GM18870 (cell line): ENCODE data around the gene PREB.
"Not testable (repeated sequence)": the region's sequence is repeated elsewhere in the genome, so short reads cannot be mapped to it uniquely, and the experiment has no call there.

ENCODE experiments used
- ATAC-seq: cut with Tn5 transposase; IDR thresholded peaks from one replicate; pipeline ENCODE4 v1.9.1; 2021; ENCODE audit warnings: moderate library complexity; ENCODE audit not compliant: unreplicated experiment

Gene PREB

DNA sequence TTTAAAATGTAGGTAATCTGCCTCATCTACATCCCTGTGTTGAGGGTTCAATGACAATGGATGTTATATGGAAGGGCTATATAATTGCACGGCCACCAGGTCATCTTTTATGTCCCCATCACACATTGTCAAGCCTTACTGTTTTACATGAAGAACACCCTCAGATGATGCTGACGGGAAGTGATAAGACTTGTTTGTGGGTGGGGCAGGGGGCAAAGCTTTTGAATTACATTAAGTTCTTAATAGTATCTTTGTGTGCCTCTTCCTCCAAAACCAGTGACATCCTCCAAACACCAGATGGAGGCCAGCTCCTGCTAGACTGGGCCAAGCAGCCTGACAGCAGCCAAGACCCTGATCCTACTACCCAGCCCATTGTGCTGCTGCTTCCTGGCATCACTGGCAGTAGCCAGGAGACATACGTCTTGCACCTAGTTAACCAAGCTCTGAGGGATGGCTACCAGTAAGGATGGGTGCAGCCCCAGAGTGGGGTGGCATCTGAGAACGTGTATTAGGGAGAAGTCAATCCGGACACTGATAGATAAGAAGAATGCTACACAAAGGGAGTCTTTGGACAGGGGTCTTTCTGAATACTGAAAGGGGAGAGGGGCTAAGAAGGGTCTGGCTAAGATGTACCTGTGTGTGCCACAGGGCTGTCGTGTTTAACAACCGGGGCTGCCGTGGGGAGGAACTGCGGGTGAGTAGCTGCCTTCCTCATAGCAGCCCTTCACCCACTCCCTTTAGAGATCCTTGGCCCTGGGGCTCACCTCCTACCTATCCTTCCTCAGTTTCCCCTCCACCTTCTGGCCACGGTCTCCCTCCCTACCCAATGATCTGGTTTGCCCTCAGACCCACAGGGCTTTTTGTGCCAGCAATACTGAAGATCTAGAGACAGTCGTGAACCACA is 5.5 kb downstream of the PREB start:
- no peak for ATAC-seq

DNA sequence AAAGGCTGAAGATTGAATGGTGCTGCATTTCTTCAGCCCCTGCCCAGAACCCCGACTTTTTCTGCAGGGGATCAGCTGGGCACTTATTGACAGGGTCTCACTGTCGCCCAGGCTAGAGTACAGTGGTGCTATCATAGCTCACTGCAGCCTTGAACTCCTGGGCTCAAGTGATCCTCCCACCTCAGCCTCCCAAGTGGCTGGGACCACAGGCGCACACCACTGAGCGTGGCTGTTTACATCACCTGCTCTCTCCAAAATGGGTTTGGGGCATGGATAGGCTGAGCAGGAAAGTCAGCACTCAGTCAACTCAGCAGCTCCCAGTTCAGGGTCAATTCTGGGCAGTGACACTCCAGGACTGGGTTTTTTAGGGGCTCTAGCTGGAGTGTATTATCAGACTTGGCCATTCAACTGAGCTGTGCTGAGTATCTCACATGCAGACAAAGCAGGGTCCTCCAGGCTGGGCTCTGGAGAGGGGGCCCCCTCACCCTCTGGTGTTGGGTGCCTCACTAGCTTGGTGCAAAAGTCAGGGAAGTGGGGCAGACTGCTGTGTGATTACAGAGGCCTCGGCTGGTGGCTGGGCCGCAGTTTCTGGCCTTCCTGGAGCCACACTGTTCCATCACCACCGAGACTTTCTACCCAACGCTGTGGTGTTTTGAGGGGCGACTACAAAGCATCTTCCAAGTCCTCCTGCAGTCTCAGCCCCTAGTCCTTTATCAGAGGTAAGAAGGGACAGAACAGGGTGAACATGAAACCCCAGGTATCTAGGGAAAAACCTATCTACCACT is 6.4 kb downstream of the PREB start:
- no peak for ATAC-seq

DNA sequence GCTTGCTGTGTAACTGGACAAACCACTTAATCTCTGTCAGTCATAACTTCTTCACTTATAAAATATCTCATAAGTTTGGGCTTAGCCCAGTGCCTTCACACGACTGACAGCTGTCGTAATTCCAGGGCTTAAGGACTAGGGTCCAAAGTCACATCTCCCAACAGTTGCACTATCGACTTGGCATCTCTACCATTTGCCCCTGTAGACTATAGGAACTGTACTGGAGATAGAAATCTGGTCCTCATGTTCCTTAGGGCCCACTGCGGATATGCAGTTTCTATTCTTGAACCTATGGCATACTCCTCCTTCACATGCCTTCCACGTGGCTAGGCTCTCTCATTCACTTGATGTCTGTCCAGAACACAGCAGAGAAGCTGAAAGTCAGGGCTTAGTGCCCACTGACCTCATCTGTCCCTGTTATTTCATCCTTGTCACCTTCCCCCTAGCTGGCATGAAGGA is 8.2 kb downstream of the PREB start:
- no peak for ATAC-seq

DNA sequence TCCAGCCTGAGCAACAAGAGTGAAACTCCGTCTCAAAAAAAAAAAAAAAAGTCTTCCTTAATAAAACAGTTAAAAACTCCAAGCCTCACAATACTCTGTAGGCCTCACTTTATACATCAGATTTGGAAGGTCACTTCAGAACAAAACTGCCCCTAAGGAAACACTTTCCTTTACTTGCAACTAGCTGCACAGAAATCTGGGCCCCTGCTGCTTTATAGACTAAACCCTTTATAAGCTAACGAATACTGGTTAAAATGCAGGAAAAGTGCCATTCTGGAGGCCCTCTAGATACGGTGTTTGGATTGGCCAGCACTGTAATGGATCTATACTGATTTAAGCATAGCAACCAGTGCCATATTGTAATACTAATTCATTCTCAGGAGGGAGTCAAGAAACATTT is 9.3 kb downstream of the PREB start:
- no peak for ATAC-seq

DNA sequence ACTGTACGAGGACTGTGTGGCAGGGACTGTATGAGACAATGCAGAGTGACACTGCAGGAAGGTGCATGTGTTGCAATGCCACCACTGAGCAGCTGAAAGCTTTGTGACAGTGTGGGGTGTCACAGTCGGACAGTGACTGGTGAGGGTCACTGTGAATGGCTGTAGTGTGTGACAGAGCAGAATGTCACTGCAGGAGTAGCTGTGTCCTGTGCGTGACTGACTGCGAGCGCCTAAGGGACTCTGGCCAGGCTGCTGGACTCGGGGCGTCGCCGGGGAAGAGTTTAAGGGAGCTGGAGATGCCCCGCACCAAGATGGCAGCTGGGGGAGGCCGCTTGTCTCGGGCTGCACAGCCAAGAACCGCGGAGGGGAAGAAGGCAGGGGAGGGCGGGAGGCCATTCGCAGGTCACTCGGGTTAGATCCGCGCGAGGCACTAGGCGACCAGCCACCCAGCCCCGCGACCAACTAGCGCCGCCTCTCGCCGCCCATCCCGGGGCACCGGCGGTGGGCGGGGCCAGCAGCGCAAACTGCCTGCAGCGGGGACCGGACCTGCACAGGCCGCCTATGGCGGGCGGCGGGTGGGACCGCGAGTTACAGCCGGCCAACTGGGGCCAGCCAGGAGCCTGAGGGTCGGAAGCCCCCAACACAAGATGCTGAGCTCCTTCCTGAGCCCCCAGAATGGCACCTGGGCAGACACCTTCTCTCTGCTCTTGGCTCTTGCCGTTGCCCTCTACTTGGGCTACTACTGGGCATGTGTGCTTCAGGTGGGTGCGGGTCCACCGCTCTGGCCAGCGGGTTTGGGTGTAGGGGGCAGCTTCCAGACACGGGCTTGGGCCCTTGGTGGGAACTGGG is 10.9 kb downstream of the PREB start, which contains the start of gene ABHD1:
ABHD1 (plus strand) TSS at position 514 of the 849 bp plus-strand sequence; CDS start at position 648, 134 bp downstream.
- no peak for ATAC-seq

DNA sequence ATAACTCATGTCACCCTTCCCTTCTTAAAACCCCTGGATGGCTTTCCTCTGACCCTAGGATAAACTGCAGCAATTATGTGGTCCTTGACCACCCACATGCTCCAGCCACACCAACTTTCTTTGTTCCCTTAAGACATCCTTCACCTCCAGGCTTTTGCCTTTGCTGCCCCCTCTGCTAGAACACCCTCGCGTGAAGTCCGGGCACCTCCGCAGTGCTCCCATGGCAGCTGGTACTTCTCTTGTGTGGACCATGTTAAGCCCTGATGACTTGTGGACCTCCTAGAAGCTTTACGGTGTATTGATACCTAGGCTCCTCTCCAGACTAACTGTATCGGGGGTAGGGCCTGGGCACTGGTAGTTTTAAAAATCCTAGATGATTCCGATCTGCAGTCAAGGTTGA is 11.6 kb downstream of the PREB start:
- ATAC-seq, result no peak

DNA sequence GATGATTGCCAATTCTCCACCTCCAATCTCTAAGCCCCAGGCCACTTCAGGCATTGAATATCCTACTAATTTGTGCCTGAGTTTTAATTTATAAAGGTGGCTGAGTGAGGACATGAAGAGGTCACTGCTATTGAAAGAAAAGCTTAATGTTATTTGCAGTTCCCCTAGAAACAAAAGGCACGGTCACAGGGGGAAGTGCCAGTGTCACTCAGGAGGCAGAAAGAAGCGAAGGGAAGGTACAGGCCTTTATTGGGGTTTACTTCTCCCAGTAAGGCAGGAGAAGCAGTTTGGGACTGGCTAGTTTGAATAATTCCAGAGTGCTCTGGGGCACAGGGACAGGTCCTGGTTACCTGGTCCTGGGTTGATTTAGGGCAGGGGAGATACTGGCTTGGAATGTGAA is 12.5 kb downstream of the PREB start:
- ATAC-seq, result no peak

DNA sequence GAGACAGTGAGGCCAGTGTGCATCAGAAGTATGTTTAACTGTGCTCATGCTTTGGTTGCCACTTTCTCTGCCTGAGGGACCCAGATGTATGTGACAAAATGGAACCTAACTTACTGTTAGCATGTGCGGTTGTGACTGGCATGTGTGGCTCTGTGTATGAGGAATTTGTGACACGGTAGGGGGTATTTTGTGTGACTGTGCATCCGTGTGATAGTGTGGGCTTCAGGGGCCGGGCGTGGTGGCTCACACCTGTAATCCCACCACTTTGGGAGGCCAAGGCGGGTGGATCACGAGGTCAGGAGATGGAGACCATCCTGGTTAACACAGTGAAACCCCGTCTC is 15.1 kb downstream of the PREB start:
- ATAC-seq, result not testable (repeated sequence)

DNA sequence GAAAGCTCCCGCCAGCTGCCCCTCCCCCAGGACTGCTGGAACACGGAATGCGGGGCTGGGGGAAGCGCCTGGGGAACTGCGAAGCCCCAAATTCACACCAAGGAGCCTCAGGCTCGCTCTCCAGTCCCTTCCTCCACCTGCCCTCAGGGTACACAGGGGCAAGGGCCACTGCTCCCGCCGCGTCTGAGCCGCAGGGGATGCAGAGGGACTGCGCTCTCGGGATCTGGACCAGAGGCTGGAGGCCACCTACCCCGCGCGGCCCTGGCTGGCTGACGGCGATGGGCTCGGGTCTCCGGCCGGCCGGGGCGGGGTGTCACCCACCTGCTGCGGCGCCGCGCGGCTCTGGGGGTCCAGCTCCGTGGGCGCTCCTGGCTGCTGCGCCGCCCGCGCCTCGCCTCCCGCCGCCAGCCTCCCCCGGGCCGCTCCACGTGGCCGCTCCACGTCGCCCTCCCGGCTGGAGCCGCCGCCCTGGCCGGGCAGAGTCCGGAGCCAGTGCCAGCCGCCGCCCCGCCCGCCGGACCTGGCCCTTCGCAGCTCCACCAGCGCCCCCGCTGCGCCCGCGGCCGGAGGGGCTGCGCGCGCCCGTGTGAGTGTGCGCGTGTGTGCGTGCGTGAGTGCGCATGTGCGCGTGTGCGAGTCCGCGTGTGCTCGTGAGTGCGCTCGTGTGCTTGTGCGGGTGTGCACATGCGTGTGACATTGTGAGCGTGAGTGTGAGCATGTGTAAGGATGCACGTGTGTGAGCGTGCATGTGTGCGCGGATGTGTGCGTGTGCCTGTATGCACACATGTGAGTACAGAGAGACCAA is 15.7 kb downstream of the PREB start, which contains the start of gene CGREF1:
CGREF1 (minus strand) TSS at position 604 of the 805 bp plus-strand sequence. CDS start 14,762 bp downstream, outside the sequence.
- no peak for ATAC-seq

DNA sequence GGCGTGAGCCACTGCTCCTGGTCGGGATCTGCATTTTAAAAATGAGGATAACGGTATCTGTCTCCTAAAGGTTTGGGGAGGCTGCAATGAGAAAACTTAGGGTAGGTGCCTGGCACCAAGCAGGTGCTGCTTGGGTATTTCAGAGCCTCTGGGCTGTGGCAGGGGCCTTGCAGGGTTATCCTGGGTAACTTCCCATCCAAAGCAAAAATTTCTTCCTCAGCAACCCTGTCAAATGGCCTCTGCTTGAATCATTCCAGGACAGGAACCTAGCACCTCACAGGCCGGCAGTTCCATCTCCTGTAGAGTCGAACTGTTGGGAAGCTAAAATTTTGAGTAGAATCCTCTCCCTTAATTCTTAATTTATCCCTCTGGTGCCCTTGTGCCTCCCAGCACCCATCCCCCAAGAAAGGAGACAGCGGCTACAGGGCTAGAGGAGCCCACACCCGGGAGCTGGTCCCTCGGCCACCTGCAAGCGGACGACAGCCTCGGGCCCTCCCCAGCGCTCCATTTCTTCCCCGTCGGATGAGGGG is 16.4 kb downstream of the PREB start:
- ATAC-seq, result no peak

DNA sequence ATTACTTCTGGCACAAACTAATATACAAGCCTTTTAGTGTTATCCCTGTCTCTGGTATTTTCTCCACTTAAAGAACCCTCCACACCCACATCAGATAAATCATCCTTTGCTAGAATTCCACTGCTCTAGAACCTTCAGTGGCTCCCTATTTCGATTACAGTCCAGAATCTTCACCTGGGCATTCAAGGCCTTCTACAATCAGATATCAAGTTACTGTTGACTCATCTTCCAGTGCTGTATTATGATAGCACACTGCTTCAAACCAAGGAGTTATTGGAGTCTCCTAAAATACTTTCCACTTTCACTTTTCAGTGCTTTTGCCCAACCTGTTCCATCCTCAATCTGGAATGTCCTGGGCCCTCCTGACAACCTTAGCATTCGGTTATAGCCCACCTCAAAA is 18.9 kb downstream of the PREB start:
- ATAC-seq, result no peak

DNA sequence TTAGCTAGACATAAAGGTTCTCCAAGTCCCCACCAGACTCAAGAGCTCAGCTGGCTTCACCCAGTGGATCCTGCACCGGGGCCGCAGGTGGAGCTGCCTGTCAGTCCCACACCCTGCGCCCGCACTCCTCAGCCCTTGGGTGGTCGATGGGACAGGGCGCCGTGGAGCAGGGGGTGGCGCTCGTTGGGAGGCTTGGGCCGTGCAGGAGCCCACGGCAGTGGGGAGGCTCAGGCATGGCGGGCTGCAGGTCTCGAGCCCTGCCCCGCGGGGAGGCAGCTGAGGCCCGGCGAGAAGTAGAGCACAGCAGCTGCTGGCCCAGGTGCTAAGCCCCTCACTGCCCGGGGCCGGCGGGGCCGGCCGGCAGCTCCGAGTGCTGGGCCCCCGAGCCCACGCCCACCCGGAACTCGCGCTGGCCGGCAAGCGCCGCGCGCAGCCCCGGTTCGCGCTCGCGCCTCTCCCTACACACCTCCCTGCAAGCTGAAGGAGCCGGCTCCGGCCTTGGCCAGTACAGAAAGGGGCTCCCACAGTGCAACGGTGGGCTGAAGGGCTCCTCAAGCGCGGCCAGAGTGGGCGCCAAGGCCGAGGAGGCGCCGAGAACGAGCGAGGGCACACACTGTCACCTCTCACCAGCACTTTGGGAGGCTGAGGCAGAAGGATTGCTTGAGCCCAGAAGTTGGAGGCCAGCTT is 22.9 kb downstream of the PREB start:
- not testable (repeated sequence) for ATAC-seq

DNA sequence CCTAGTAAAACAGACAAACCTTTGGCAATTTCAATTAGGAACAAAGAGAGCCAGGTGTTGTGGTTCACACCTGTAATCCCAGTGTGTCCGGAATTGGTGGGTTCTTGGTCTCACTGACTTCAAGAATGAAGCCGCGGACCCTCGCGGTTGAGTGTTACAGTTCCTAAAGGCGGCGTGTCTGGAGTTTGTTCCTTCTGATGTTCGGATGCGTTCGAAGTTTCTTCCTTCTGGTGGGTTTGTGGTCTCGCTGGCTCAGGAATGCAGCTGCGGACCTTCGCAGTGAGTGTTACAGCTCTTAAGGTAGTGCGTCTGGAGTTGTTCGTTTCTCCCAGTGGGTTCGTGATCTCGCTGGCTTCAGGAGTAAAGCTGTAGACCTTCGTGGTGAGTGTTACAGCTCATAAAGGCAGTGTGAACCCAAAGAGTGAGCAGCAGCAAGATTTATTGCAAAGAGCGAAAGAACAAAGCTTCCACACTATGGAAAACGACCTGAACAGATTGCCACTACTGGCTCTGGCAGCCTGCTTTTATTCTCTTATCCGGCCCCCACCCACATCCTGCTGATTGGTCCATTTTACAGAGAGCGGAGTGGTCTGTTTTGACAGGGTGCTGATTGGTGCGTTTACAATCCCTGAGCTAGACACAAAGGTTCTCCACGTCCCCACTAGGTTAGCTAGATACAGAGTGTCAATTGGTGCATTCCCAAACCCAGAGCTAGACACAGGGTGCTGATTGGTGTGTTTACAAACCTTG is 23.7 kb downstream of the PREB start:
- not testable (repeated sequence) for ATAC-seq

DNA sequence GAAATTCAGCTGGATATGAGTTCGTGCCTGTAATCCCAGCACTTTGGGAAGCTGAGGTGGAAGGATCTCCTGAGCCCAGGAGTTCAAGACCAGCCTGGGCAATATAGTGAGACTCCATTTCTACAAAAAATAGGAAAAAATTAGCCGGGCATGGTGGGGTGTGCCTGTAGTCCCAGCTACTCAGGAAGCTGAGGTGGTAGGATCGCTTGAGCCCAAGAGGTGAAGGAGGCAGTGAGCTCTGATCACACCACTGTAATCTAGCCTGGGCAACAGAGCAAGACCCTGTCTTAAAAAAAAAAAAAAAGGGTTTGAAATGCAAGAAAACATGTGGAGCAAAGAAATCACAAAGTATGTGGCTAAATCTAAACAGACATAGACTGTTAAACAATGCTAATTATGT is 25.4 kb downstream of the PREB start:
- ATAC-seq, result no peak

DNA sequence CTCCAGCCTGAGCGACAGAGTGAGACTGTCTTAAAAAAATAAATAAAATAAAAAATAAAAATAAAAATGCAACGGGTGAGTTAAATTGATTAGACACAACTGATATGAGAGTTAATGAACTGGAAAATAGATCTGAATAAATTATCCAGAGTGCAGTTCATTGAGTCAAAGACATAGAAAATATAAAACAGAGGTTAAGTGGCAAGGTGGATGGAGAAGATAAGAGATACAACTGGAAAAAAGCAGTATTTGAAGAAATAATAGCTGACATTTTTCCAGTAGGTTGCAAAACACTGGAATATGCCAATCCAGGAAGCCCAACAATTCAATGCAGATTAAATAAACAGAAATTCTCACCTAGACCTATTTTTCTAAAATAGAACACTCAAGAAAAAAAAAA is 26.2 kb downstream of the PREB start:
- ATAC-seq, result no peak

DNA sequence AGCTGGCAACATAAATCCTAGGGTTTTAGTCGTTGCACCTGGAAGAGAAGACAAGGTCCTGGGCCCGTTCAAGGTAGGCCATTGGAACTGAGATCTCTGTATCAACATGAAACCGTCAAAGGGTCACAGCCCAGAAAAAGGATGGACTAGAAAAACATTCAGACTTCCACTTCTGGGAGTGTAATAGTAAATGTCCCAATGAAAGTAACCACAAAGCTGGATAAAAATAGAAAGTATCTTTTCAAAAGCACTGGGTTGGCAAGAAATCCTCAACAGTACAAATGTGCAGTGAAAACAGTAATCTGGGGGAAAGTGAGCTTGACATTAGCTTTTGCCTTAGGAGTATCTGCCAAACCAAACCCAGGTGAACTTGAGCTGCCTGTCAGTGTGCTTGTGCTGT is 28.5 kb downstream of the PREB start:
- no peak for ATAC-seq

DNA sequence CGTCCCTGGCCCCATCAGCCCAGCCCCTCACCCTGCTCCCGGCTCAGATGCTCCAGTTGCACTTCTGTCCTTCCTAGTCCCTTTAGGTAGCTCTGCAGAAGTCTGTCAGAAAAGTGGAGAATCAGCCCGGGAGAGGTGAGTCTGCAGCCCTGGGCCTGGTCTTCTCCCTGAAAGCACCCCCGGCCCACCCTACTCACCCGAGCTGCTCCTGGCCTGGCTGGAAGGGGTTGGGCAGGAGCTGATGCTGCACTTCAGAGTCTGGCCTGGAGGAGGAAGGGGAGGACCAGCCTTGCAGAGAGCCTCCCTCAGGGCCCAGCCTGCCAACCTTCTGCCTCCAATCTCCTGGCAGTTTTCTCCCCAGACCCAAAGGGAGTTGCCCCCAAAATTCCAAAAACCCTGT is 32.1 kb downstream of the PREB start:
- no peak for ATAC-seq

DNA sequence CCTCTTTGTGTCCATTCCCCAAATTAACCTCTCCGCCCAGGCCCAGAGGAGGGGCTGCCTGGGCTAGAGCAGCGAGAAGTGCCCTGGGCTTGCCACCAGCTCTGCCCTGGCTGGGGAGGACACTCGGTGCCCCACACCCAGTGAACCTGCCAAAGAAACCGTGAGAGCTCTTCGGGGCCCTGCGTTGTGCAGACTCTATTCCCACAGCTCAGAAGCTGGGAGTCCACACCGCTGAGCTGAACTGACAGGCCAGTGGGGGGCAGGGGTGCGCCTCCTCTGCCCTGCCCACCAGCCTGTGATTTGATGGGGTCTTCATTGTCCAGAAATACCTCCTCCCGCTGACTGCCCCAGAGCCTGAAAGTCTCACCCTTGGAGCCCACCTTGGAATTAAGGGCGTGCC is 34.4 kb downstream of the PREB start:
- ATAC-seq, result no peak
